NB4 (cell line): Measurements from ENCODE around the gene NAA60.
"Not testable (repeated sequence)": the region's sequence is repeated elsewhere in the genome, so short reads cannot be mapped to it uniquely, and the experiment has no call there.

Experiments used
- DNase-seq: peaks from one replicate; pipeline ENCODE4 v3.0.0; 2010; ENCODE audit warnings: low read depth
- H3K4me3 ChIP-seq: one replicate; pipeline ENCODE4 v1.5.1; 2011; ENCODE audit warnings: mild to moderate bottlenecking, low read depth, low read length, moderate library complexity
- MYC ChIP-seq: IDR thresholded peaks from 2 replicates; pipeline ENCODE4 v1.6.1; 2011; ENCODE audit warnings: low read depth, low read length
- POLR2A ChIP-seq: IDR thresholded peaks from 2 replicates; pipeline ENCODE4 v1.6.1; 2011; ENCODE audit warnings: mild to moderate bottlenecking; ENCODE audit not compliant: insufficient read length; ENCODE audit errors: extremely low read depth
- TF ChIP-seq, protein P1 (sequence below): IDR thresholded peaks from 2 replicates; pipeline ENCODE4 v1.6.1; 2011; ENCODE audit warnings: low read depth, low read length
- TF ChIP-seq, protein P2 (sequence below): IDR thresholded peaks from one replicate; pipeline ENCODE4 v1.5.1; 2012; ENCODE audit warnings: low read depth, low read length

The NAA60 gene

DNA sequence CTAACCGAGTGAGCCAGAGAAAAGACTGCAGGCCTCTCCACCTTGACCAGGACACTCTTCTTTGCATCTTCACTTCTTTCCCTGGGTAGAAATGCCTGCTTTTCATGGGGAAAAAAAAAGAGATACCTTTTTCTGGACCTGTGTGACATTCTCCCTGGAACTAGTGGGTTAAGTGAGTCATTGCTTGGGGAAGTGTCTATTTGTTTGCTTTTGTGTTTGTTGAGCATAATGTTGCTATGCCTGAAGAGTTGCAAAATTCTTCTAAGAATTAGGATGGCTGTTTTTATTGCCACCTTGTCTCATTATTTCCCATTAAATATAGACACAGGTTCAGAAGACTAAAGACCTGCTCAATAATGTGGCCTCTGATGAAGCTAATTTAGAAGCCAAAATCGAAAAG, 76.1 kb downstream of the NAA60 start:
- H3K4me3 ChIP-seq = no peak overlapping the region
- DNase-seq = no peak
- TF ChIP-seq POLR2A = no peak
- no peak for TF ChIP-seq MYC
- TF ChIP-seq, protein P1, sequence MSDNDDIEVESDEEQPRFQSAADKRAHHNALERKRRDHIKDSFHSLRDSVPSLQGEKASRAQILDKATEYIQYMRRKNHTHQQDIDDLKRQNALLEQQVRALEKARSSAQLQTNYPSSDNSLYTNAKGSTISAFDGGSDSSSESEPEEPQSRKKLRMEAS = no peak
- TF ChIP-seq, protein P2, sequence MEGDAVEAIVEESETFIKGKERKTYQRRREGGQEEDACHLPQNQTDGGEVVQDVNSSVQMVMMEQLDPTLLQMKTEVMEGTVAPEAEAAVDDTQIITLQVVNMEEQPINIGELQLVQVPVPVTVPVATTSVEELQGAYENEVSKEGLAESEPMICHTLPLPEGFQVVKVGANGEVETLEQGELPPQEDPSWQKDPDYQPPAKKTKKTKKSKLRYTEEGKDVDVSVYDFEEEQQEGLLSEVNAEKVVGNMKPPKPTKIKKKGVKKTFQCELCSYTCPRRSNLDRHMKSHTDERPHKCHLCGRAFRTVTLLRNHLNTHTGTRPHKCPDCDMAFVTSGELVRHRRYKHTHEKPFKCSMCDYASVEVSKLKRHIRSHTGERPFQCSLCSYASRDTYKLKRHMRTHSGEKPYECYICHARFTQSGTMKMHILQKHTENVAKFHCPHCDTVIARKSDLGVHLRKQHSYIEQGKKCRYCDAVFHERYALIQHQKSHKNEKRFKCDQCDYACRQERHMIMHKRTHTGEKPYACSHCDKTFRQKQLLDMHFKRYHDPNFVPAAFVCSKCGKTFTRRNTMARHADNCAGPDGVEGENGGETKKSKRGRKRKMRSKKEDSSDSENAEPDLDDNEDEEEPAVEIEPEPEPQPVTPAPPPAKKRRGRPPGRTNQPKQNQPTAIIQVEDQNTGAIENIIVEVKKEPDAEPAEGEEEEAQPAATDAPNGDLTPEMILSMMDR = no peak

GRCh38 chr16:3520413-3520812, 76.9 kb downstream of the NAA60 start:
- TF ChIP-seq POLR2A (no peak), MYC (no peak)
- TF ChIP-seq, protein P2 = no peak
- TF ChIP-seq, protein P1 = no peak
- DNase-seq = no peak
- H3K4me3 ChIP-seq = no peak overlapping the region

- TF ChIP-seq, protein P2 = no peak
- TF ChIP-seq, protein P1 = no peak
- no peak for TF ChIP-seq MYC
- TF ChIP-seq POLR2A = no peak
- H3K4me3 ChIP-seq = no peak overlapping the region
- DNase-seq = no peak
Measured at GRCh38 chr16:3520841-3521240, 77.4 kb downstream of the NAA60 start.

- H3K4me3 ChIP-seq = no peak overlapping the region
- TF ChIP-seq POLR2A = no peak
- TF ChIP-seq, protein P1 = no peak
- TF ChIP-seq, protein P2 = no peak
- TF ChIP-seq MYC = no peak
- no peak for DNase-seq
Measured at GRCh38 chr16:3523281-3523680, 79.8 kb downstream of the NAA60 start.

GRCh38 chr16:3525951-3526350, 82.5 kb downstream of the NAA60 start:
- DNase-seq = no peak
- TF ChIP-seq POLR2A (no peak), MYC (no peak)
- TF ChIP-seq, protein P1 = no peak
- TF ChIP-seq, protein P2 = no peak

DNA sequence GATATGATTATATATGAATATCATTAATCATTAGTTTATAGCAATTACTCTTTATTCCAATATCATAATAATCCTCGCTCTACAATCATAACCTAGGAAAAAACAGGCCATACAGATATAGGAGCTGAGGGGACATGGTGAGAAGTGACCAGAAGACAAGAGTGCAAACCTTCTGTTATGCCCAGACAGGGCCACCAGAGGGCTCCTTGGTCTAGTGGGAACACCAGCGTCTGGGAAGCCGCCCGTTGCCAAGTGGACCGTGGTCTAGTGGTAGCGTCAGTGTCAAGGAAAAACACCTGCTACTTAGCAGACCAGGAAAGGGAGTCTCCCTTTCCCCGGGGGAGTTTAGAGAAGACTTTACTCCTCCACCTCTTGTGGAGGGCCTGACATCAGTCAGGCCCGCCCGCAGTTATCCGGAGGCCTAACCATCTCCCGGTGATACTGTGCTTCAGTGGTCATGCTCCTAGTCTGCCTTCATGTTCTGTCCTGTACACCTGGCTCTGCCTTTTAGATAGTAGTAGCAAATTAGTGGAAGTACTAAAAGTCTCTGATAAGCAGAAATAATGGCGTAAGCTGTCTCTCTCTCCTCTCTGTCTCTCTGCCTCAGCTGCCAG, 83.8 kb downstream of the NAA60 start:
- TF ChIP-seq, protein P2 = peak; percentile 58
- DNase-seq = peak; percentile 65
- H3K4me3 ChIP-seq = not testable (repeated sequence)

More at GRCh38 chr16:3525951-3526350, 82.5 kb downstream of the NAA60 start:
- no peak overlapping the region for H3K4me3 ChIP-seq
